ENCODE measurements around the gene EFCAB6.

DNA sequence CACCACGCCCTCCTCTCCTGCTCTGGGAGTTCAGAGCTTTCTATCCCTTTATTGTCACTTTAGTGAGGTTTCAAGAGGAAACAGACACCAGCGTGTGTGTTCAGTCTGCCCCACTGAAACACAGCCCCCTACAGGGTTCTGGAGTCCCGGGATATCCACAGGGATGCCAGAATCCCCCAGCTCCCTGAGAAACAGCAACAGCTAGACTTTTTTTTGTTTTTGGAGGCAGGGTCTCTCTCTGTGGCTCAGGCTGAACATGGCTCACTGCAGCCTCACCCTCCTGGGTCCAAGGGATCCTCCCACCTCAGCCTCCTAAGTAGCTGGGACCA lies 39.8 kb upstream of the EFCAB6 start:
- TF ChIP-seq CTCF (IDR thresholded peaks at IDR 0.05; ENCODE audit: low read length), result no peak
- no peak for TF ChIP-seq EZH2 (IDR thresholded peaks at IDR 0.05; ENCODE audit: borderline replicate concordance, low read length)
